Measurements from ENCODE around the gene ROBO1. TPM values are rescaled to one million over a fixed set of nuclear protein-coding genes. Genes with fewer than 3 reads are reported as not detected.

ROBO1 gene
- total and polyA plus RNA-seq, 2 of the 8 experiments (the other 6 are each of a cell fraction or from before 2014, with no cell fraction given), result 51.4 to 91.0 TPM

- ChIA-PET POLR2A (ENCODE audit: partially characterized antibody) (no interaction called here), CTCF (ENCODE audit: partially characterized antibody) (interaction anchor here (0.9 to 1.5 kb wide), 3 partner anchors 9 to 82 kb away, joined by 3 to 4 read pairs (median 3); no protein-coding TSS in a partner anchor)
- DNase-seq (ENCODE audit: low read depth in 1 of 2, low spot score in 2 of 2) (no peak), FAIRE-seq (no peak)
- no peak overlapping the region for H3K18ac ChIP-seq (ENCODE audit: extremely low read depth, low read length)
- TF ChIP-seq HDAC6 (IDR thresholded peaks at IDR 0.05; ENCODE audit: low read depth, low read length), result no peak
- H2BK120ac ChIP-seq (replicated peaks; ENCODE audit: low read depth, low read length), result no peak overlapping the region
- no peak overlapping the region for H3K27ac ChIP-seq (ENCODE audit: low read depth, low read length)
- no peak overlapping the region for H2AK5ac ChIP-seq (ENCODE audit: low read depth, low read length)
- no peak overlapping the region for H2BK12ac ChIP-seq (ENCODE audit: low read depth, low read length)
- H3K27me3 ChIP-seq (replicated peaks in 1 of 4; ENCODE audit: control insufficient read depth in 3 of 4, extremely low read depth in 1 of 4, insufficient read depth in 3 of 4, low read length in 3 of 4), result no peaks in the 10 kb centered on the region
- H3K23me2 ChIP-seq (ENCODE audit: low read depth, low read length), result no peaks in the 10 kb centered on the region
- H3K79me1 ChIP-seq (ENCODE audit: low read depth, low read length), result no peaks in the 10 kb centered on the region
- H3K14ac ChIP-seq (ENCODE audit: insufficient read length), result no peak overlapping the region
- H3K4me1 ChIP-seq (replicated peaks in 1 of 4; ENCODE audit: control insufficient read depth in 3 of 4, insufficient read depth in 4 of 4, low read length in 3 of 4), result no peaks in the 10 kb centered on the region
- no peak overlapping the region for H3K4me3 ChIP-seq (ENCODE audit: extremely low read depth in 1 of 4, insufficient read depth in 2 of 4, low read depth in 3 of 4, low read length in 4 of 4)
- H3K56ac ChIP-seq (replicated peaks; ENCODE audit: insufficient read length, low read depth, low read length), result no peak overlapping the region
- no peak overlapping the region for H2BK15ac ChIP-seq (ENCODE audit: low read length)
- H3K36me3 ChIP-seq (ENCODE audit: control insufficient read depth in 2 of 4, insufficient read depth in 4 of 4, low read length in 3 of 4), result no peaks in the 10 kb centered on the region
- no peak overlapping the region for H4K91ac ChIP-seq (replicated peaks; ENCODE audit: insufficient read length, low read length)
- no peak overlapping the region for H2BK5ac ChIP-seq (ENCODE audit: low read depth, low read length)
- H2BK20ac ChIP-seq (ENCODE audit: low read length), result no peak overlapping the region
- peaks cover 1 to 3% of the 10 kb centered on the region in 2 experiments for H4K20me1 ChIP-seq (replicated peaks in 1 of 2; ENCODE audit: control insufficient read depth in 1 of 2, insufficient read depth in 2 of 2, low read length in 2 of 2)
- H4K8ac ChIP-seq (ENCODE audit: extremely low read depth, insufficient read depth, low read length), result no peak overlapping the region
- H3K23ac ChIP-seq (ENCODE audit: insufficient read length), result no peak overlapping the region
- peaks cover 0 to 21% of the 10 kb centered on the region in 2 experiments; a peak in 2 of 4 replicates for H3K79me2 ChIP-seq (ENCODE audit: control insufficient read depth in 1 of 2, insufficient read depth in 2 of 2, low read length in 2 of 2)
- no peak overlapping the region for H3K9ac ChIP-seq (replicated peaks in 1 of 4; ENCODE audit: extremely low read depth in 1 of 4, low read depth in 3 of 4, low read length in 3 of 4)
- H2AFZ ChIP-seq (ENCODE audit: low read length), result no peak overlapping the region
- no peak overlapping the region for H3K4me2 ChIP-seq (ENCODE audit: insufficient read depth in 1 of 2, low read depth in 2 of 2, low read length in 2 of 2)
- no peaks in the 10 kb centered on the region for H3K9me3 ChIP-seq (ENCODE audit: insufficient read depth in 2 of 2, low read depth in 1 of 2, low read length in 1 of 2)
- no peak overlapping the region for H3K4ac ChIP-seq (replicated peaks; ENCODE audit: insufficient read length, low read depth, low read length)
- no peak overlapping the region for H4K5ac ChIP-seq (ENCODE audit: insufficient read length, low read depth, low read length)
These were observed 861.6 kb downstream of the ROBO1 start for GRCh38 chr3:78906245-78906644.
